ENCODE measurements around the gene KDELR1.
"Not testable (repeated sequence)": the region's sequence is repeated elsewhere in the genome, so short reads cannot be mapped to it uniquely, and the experiment has no call there.

The KDELR1 gene

DNA sequence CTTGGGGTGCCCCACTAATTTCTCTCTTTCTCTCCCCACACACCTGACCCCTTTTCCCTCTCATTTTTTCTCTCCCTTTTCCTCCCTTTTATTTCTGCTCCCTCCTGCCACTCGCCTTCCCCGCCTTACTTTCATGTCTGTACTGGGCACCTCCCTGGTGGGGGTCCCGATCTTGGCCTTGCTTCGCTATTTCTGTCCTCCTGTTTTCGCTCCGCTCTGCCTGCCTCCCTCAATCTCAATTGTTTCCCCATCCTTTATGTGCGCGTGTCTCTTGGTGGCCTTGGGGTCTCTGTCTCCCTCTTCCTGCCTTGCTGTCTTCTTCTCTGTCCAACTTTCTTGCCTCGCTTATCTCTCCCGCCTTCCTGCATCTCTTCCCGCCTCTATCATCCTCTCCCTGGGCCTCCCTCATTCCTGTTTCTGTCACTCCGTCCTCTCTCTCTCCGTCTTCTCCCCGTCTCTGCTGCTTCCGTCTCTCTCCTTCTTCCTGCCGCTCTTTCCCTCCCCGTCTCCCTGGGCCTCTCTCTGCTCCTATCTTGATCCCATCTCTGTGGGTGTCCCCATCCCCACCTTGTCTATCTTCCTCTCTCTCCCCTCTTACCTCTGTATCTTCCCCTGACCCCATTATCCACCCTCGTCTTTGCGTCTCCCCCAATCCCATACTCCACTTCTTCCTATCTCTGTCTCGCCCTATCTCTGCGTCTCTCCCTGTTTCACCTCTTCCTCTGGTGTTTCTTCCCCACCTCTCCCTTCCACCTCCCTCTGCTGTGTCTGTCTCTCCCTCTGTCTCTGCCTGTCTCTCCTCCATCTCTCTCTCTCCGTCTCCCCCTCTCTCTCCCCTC is 6.1 kb upstream of the KDELR1 start:
- DNase-seq, result no peak

GRCh38 chr19:48396824-48397176 is 5.4 kb upstream of the KDELR1 start:
- no peak for DNase-seq

GRCh38 chr19:48396016-48396823 is 4.9 kb upstream of the KDELR1 start:
- no peak for DNase-seq

DNA sequence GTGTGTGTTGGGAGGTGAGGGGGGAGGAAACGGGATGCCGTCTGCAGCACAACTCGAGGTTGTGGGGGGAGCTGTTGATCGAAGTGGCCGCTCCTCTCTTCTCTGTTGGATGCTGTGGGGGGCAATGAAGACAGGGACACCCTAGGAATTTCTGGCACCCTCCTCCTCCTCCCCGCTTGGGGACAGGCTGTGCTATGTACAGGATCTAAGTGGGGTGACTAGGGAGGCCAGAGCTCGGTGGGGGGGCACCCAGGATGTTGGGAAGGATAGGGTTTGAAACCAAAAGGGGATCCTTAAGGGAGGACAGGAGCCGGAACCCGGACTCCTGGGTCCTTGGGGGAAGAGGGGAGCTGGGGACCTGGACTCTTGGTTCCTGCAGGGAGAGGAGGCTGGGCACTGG is 4.1 kb upstream of the KDELR1 start:
- no peak for DNase-seq

- no peak for DNase-seq
Measured at GRCh38 chr19:48395170-48395455, 3.8 kb upstream of the KDELR1 start.

GRCh38 chr19:48394331-48395169 is 3.2 kb upstream of the KDELR1 start:
- no peak for DNase-seq

- no peak for DNase-seq
Measured at GRCh38 chr19:48393559-48394330, 2.4 kb upstream of the KDELR1 start, which contains the start of gene GRIN2D. Gene GRIN2D, plus strand, starts transcription at chr19:48393668. Its CDS starts 4,725 bp downstream, at chr19:48398393.

GRCh38 chr19:48392860-48393558 is 1.7 kb upstream of the KDELR1 start:
- DNase-seq, result no peak

- DNase-seq, result not testable (repeated sequence)
Measured at GRCh38 chr19:48392006-48392344, 624 bp upstream of the KDELR1 start.

DNA sequence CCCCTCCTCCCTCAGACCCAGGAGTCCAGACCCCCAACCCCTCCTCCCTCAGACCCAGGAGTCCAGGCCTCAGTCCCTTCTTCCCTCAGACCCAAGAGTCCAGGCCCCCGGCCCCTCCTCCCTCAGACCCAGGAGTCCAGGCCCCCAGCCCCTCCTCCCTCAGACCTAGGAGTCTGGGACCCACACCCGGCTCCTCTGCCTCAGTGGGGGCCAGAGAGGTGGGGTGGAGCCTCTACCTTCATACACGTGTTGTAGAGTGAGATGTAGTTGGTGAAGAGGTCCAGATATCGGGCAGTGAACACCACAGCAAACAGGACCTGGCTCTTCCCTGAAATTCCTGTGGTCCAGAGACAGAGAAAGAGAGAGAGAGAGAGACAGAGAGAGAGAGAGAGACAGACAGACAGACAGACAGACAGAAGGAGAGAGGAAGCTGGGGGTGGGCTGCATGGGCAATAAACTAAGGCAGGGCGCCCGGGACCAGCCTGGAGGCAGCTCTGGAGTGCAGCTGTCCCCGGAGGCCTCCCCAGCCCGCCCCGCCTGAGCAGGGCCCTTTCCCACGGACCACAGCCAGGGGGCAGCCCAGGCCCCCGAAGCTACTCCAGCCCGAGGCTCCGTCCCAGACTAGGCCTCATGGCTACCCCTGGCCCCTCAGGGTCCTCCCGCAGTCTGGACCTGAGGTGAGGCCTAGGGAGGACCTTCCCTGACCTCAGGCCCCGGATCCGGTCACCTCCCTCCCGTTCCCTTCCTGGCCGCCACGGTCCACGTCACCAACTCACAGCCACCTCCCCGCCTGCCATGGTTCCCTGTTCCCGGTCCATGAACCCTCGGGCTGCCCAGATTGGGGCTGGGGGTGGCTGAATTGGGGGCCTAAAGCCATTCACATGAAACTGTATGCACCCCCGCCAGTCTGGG is 907 bp downstream of the KDELR1 start:
- no peak for DNase-seq

- DNase-seq, result no peak
Measured at GRCh38 chr19:48386981-48387380, 4.4 kb downstream of the KDELR1 start.

GRCh38 chr19:48385461-48386087 is 5.8 kb downstream of the KDELR1 start:
- DNase-seq, result no peak

GRCh38 chr19:48382286-48382685 is 9.1 kb downstream of the KDELR1 start:
- no peak for DNase-seq

- DNase-seq, result no peak
Measured at GRCh38 chr19:48381178-48381950, 10.0 kb downstream of the KDELR1 start.

GRCh38 chr19:48379058-48379457 is 12.3 kb downstream of the KDELR1 start:
- DNase-seq, result no peak

DNA sequence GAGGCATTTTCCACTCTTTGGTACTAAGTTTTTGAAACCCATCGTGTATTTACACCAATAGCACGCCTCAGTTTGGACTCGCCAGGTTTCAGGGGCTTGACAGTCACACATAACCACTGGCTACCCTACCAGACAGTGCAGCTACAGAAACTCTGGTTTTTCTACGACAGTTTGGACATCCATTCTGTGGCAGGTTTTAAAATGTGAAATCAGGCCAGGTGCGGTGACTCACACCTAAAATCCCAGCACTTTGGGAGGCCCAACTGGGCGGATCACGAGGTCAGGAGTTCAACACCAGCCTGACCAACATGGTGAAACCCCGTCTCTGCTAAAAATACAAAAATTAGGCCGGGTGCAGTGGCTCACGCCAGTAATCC is 13.2 kb downstream of the KDELR1 start:
- DNase-seq, result no peak

- no peak for DNase-seq
Measured at GRCh38 chr19:48373567-48373966, 17.8 kb downstream of the KDELR1 start.

GRCh38 chr19:48372904-48373303 is 18.4 kb downstream of the KDELR1 start:
- DNase-seq, result no peak

DNA sequence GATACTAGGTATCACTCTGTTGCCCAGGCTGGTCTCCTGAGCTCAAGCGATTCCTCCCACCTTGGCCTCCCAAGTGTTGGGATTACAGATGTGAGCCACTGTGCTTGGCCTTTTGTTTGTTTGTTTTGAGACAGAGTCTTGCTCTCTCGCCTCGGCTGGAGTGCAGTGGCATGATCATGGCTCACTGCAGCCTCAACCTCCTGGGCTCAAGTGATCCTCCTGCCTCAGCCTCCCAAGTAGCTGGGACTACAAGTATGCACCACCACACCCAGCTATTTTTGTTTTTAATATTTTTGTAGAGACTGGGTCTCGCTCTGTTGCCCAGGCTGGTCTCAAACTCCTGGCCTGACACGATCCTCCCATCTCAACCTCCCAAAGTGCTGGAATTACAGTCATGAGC is 19.6 kb downstream of the KDELR1 start:
- DNase-seq, result not testable (repeated sequence)

DNA sequence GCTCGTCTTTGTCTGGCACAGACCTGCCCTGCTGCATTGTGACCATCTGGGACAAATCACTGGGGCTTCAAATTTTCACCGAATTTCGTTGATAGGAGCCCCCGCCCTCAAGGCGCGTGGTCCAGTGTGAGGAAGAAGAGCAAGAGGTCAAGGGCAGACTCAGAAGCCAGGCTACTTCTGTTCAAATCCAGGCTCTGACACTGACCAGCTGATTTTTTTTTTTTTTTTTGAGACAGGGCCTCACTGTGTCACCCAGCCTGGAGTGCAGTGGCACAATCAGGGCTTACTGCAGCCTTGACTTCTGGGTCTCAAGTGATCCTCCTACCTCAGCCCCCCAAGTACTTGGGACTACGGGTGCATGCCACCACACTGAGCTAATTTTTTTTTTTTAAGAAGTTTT is 20.0 kb downstream of the KDELR1 start:
- no peak for DNase-seq
